PC-9 (cell line): ENCODE data around the gene PPP2R5C. TPM values are rescaled to one million over a fixed set of nuclear protein-coding genes. Genes with fewer than 3 reads are reported as not detected.

Experiments
- BruUV-seq: library from RNA; stranded (reverse); fragments of 400-500 nt; replicated peaks from 2 replicates; lab custom pipeline; 2021; lab: Mats Ljungman, UMichigan
- CTCF ChIA-PET: fragments of 300-600 bp; sonication (Branson Sonifier 250); formaldehyde crosslinking; loops from one replicate; lab custom pipeline; 2022; ENCODE audit warnings: antibody characterized with exemption; lab: Charles Lee
- POLR2A ChIA-PET: fragments of 300-600 bp; sonication (Branson Sonifier 250); formaldehyde crosslinking; loops from one replicate; lab custom pipeline; 2022; ENCODE audit warnings: antibody characterized with exemption; ENCODE audit not compliant: unreplicated experiment; lab: Charles Lee
- DNase-seq, 2 experiments: peaks; one replicate each; pipeline versions ENCODE4 v3.0.0 to v3.0.0-alpha.2; 2015 to 2022; ENCODE audit warnings: mixed read lengths in 1 of 2
- H2AFZ ChIP-seq: fragments of 200-600 bp; sonication (generic); 2 replicates; pipeline ENCODE4 v1.8.1; 2017; ENCODE audit warnings: antibody characterized with exemption
- H3F3A ChIP-seq: fragments of 200-600 bp; sonication (generic); 2 replicates; pipeline ENCODE4 v1.8.1; 2017; ENCODE audit warnings: antibody characterized with exemption, mild to moderate bottlenecking, low read depth; ENCODE audit not compliant: insufficient read depth
- H3K27ac ChIP-seq: fragments of 200-600 bp; sonication (generic); 2 replicates; pipeline ENCODE4 v1.6.1; 2016; ENCODE audit warnings: mixed run types
- H3K27me3 ChIP-seq: fragments of 200-600 bp; sonication (generic); 2 replicates; pipeline ENCODE4 v1.6.1; 2016; ENCODE audit warnings: low read depth, mixed run types; ENCODE audit not compliant: insufficient read depth
- H3K36me3 ChIP-seq: fragments of 200-600 bp; sonication (generic); 2 replicates; pipeline ENCODE4 v1.6.1; 2016; ENCODE audit warnings: low read depth, mixed run types
- H3K4me1 ChIP-seq: fragments of 200-600 bp; sonication (generic); replicated peaks from 2 replicates; pipeline ENCODE4 v1.6.1; 2016; ENCODE audit warnings: mixed run types; ENCODE audit not compliant: insufficient read depth
- H3K4me2 ChIP-seq: fragments of 200-600 bp; sonication (generic); 2 replicates; pipeline ENCODE4 v1.6.1; 2017; ENCODE audit warnings: mixed run types
- H3K4me3 ChIP-seq: fragments of 200-600 bp; sonication (generic); 2 replicates; pipeline ENCODE4 v1.6.1; 2016; ENCODE audit warnings: mixed run types
- H3K79me2 ChIP-seq: fragments of 200-600 bp; sonication (generic); 2 replicates; pipeline ENCODE4 v1.6.1; 2017; ENCODE audit warnings: low read depth, mixed run types
- H3K9me2 ChIP-seq: fragments of 200-600 bp; sonication (generic); 2 replicates; pipeline ENCODE4 v1.8.1; 2017; ENCODE audit warnings: mild to moderate bottlenecking; ENCODE audit not compliant: insufficient read depth
- H3K9me3 ChIP-seq: fragments of 200-600 bp; sonication (generic); 2 replicates; pipeline ENCODE4 v1.8.1; 2016; ENCODE audit warnings: low read depth; ENCODE audit not compliant: insufficient read depth
- H4K20me1 ChIP-seq: fragments of 200-600 bp; sonication (generic); 2 replicates; pipeline ENCODE4 v1.8.1; 2017; ENCODE audit not compliant: insufficient read depth
- EZH2 ChIP-seq: fragments of 200-600 bp; sonication (generic); IDR thresholded peaks from 2 replicates; pipeline ENCODE4 v1.8.0; 2017; ENCODE audit warnings: antibody characterized with exemption, low read depth
- intact Hi-C: fragments of 100-400 bp; cut with micrococcal nuclease; formaldehyde crosslinking; loops from one replicate; pipeline ENCODE4 v1.10.0; 2022; ENCODE audit not compliant: unreplicated experiment
- total RNA-seq: library from RNA; stranded (reverse); gene quantifications from 2 replicates; pipeline ENCODE4 v1.2.3, GENCODE V29; 2021
- TF ChIP-seq, protein P1 (sequence below): fragments of 200-600 bp; sonication (generic); conservative IDR thresholded peaks from 2 replicates; pipeline ENCODE4 v1.6.1; 2017; ENCODE audit warnings: mixed run types, antibody characterized with exemption, mild to moderate bottlenecking, moderate library complexity

The PPP2R5C gene
- total RNA-seq, 1 experiment from 2014 or later: 401 TPM

DNA sequence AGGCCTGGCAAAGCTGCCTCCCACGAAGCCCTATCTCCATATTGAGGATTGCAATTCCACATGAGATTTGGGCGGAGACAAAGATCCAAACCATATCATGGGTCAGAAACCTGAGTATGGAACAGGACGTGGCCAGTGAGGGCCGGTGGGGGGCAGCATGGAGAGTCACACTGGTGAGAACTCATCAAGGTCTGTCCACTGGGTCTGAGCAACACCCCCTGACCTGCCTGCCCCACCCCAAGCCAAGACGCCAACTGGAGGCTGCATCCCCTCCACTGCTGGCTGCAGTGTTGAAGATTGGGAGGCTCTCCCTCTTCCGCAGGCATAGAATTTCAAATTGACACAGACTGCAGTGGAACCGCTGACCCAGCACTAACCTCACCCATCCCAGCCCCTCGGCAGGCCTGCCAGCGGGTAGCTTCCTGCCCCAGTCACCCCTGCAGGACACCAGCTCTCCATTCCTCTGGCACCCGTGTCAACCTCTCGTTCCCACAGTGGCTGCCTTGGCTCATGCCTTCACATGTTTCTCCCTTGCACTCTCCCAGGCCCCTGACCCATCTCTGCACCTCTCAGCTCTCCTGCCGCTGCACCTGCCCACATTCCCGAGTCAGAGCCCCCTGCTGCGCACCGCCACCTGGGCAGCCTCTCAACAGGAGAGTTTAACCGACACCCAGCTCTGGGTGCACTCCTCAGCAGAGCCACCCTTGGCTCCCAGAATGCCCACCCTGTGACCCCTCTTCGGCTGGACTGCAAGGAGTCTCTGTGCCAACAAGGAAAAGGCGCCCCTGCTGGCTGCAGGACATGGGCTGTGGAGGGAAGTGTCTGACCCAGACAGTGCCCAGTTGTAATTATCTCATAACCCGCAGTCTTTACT is 45.2 kb upstream of the PPP2R5C start:
- DNase-seq: no peak
- H3K9me3 ChIP-seq: peaks cover 5% of the 10 kb centered on the region; the same call in 1 of the 2 replicates
- H3K9me2 ChIP-seq: no peaks in the 10 kb centered on the region
- intact Hi-C loops: no loop called here
- H3K4me3 ChIP-seq: no peak overlapping the region
- CTCF ChIA-PET: no interaction called here
- H2AFZ ChIP-seq: no peak overlapping the region
- no peaks in the 10 kb centered on the region for H3K79me2 ChIP-seq
- peaks cover 12% of the 10 kb centered on the region; the same call in 1 of the 2 replicates for H3F3A ChIP-seq
- H3K4me2 ChIP-seq: no peak overlapping the region
- TF ChIP-seq EZH2: no peak
- TF ChIP-seq, protein P1, sequence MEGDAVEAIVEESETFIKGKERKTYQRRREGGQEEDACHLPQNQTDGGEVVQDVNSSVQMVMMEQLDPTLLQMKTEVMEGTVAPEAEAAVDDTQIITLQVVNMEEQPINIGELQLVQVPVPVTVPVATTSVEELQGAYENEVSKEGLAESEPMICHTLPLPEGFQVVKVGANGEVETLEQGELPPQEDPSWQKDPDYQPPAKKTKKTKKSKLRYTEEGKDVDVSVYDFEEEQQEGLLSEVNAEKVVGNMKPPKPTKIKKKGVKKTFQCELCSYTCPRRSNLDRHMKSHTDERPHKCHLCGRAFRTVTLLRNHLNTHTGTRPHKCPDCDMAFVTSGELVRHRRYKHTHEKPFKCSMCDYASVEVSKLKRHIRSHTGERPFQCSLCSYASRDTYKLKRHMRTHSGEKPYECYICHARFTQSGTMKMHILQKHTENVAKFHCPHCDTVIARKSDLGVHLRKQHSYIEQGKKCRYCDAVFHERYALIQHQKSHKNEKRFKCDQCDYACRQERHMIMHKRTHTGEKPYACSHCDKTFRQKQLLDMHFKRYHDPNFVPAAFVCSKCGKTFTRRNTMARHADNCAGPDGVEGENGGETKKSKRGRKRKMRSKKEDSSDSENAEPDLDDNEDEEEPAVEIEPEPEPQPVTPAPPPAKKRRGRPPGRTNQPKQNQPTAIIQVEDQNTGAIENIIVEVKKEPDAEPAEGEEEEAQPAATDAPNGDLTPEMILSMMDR: no peak
- H3K36me3 ChIP-seq: no peaks in the 10 kb centered on the region
- no peaks in the 10 kb centered on the region for H4K20me1 ChIP-seq
- H3K27me3 ChIP-seq: no peaks in the 10 kb centered on the region
- BruUV-seq: no TSS peak
- H3K27ac ChIP-seq: no peak overlapping the region
- H3K4me1 ChIP-seq: peaks cover 9% of the 10 kb centered on the region; the same call in 1 of the 2 replicates
- POLR2A ChIA-PET: no interaction called here

DNA sequence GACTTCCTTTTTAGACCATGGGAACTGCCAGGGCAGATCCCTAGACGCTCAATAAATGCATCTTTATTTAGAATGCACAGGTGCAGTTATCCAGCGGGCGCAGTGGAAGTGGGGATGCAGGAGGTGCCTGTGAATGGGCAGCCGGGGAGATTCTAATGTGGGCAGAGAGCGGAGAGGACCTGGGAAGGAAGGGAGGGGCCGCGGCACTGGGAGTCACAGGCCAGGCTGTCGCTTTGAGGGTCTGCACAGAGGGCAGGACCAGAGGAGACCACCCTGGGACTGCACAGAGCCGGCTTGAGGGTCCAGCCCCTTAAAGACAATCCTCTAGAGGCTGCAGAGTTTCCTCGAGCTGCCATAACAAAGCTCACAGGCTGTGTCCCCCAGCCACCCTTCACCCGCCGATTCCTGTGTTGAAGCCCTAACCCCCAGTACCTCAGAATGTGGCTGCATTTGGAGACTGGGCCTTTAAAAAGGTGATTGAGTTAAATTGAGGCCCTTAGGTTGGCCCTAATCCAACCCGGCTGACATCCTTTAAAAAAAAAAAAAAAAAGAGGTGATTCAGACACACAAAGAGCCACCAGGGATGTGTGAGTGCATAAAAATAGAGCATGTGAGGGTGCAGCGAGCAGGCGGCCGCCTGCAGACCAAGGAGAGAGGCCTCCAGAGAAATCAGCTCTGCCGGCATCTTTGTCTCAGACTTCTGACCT is 44.4 kb upstream of the PPP2R5C start:
- TF ChIP-seq, protein P1: no peak
- no peak for TF ChIP-seq EZH2
- intact Hi-C loops: no loop called here
- Histone ChIP-seq H2AFZ (no peak overlapping the region), H3K9me3 (peaks cover 5% of the 10 kb centered on the region; the same call in 1 of the 2 replicates), H3K4me1 (peaks cover 15% of the 10 kb centered on the region), H3K4me2 (no peak overlapping the region), H4K20me1 (no peaks in the 10 kb centered on the region), H3K36me3 (no peaks in the 10 kb centered on the region), H3K79me2 (no peaks in the 10 kb centered on the region), H3K4me3 (no peak overlapping the region), H3K27me3 (no peaks in the 10 kb centered on the region), H3K9me2 (no peaks in the 10 kb centered on the region), H3K27ac (no peak overlapping the region), H3F3A (peaks cover 20% of the 10 kb centered on the region; the same call in 1 of the 2 replicates)
- no TSS peak for BruUV-seq
- peak in 1 of 2 experiments; percentile 41 for DNase-seq
- ChIA-PET POLR2A (no interaction called here), CTCF (no interaction called here)

DNA sequence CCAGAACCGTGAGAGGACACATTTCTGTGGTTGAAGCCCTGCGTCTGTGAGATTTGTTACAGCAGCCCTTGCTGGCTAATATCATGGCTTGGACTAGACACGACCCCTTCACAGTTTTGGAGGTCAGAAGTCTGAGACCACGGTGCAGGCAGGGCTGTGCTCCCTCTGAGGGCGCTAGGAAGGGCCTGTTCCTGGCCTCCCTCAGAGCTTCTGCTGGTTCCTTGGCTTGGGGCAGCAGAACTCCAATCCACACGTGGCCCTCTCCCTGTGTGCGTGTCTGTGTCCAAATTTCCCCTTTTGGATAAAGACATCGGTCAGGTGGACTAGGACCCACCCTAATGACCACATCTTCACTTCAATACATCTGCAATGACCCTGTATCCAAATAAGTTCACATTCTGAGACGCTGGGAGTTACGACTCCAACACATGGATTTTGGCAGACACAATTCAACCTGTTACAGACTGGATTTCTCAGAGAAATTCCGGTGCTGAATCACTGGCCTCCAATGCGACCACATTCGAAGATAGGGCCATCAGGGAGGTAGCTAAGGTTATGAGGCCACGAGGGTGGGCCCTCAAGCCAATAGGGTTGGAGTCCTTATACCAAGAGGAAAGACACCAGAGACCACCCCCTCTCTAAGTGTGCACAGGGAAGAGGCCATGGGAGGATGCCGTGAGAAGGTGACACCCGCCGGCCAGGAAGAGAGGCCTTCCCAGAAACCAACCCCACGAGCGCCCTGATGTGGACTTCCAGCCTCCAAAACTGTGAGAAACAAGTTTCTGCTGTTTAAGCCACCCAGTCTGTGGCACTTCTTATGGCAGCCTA is 43.6 kb upstream of the PPP2R5C start:
- H3K27ac ChIP-seq: no peak overlapping the region
- peaks cover 26% of the 10 kb centered on the region; the same call in 1 of the 2 replicates for H3F3A ChIP-seq
- ChIA-PET POLR2A (no interaction called here), CTCF (no interaction called here)
- H3K4me3 ChIP-seq: no peak overlapping the region
- intact Hi-C loops: no loop called here
- H3K4me2 ChIP-seq: no peak overlapping the region
- H4K20me1 ChIP-seq: no peaks in the 10 kb centered on the region
- H3K9me3 ChIP-seq: peaks cover 5% of the 10 kb centered on the region; the same call in 1 of the 2 replicates
- no peak overlapping the region for H2AFZ ChIP-seq
- no peaks in the 10 kb centered on the region for H3K79me2 ChIP-seq
- H3K4me1 ChIP-seq: peaks cover 20% of the 10 kb centered on the region
- H3K27me3 ChIP-seq: no peaks in the 10 kb centered on the region
- DNase-seq: peak in 1 of 2 experiments; percentile 32
- TF ChIP-seq EZH2: no peak
- TF ChIP-seq, protein P1: no peak
- no peaks in the 10 kb centered on the region for H3K36me3 ChIP-seq
- no peaks in the 10 kb centered on the region for H3K9me2 ChIP-seq
- BruUV-seq: no TSS peak
